ENCODE results near the gene RNGTT.

DNA sequence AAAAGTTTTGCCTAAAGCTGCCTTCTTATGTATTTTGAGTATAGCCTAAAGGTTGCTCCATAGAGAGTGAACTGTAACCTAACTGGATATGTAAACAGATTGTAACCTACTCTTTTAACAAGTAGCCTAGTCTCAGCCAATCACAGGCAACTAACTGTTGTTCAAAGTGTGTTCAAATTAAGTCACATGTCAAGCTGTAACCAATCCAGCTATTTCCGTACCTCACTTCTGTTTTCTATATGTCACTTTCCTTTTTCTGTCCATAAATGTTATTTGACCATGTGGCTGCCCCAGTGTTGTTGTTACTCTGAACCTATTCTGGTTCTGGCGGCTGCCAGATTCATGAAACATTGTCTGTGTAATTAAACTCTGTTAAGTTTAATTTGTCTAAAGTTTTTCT lies 47.4 kb upstream of the RNGTT start:
- TF ChIP-seq ZNF510 (tag by site-specific recombination; IDR thresholded peaks at IDR 0.05; ENCODE audit: insufficient replicate concordance) = no peak
- TF ChIP-seq, protein P1, sequence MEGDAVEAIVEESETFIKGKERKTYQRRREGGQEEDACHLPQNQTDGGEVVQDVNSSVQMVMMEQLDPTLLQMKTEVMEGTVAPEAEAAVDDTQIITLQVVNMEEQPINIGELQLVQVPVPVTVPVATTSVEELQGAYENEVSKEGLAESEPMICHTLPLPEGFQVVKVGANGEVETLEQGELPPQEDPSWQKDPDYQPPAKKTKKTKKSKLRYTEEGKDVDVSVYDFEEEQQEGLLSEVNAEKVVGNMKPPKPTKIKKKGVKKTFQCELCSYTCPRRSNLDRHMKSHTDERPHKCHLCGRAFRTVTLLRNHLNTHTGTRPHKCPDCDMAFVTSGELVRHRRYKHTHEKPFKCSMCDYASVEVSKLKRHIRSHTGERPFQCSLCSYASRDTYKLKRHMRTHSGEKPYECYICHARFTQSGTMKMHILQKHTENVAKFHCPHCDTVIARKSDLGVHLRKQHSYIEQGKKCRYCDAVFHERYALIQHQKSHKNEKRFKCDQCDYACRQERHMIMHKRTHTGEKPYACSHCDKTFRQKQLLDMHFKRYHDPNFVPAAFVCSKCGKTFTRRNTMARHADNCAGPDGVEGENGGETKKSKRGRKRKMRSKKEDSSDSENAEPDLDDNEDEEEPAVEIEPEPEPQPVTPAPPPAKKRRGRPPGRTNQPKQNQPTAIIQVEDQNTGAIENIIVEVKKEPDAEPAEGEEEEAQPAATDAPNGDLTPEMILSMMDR (tag by site-specific recombination; IDR thresholded peaks at IDR 0.05) = no peak
- TF ChIP-seq, protein P2, sequence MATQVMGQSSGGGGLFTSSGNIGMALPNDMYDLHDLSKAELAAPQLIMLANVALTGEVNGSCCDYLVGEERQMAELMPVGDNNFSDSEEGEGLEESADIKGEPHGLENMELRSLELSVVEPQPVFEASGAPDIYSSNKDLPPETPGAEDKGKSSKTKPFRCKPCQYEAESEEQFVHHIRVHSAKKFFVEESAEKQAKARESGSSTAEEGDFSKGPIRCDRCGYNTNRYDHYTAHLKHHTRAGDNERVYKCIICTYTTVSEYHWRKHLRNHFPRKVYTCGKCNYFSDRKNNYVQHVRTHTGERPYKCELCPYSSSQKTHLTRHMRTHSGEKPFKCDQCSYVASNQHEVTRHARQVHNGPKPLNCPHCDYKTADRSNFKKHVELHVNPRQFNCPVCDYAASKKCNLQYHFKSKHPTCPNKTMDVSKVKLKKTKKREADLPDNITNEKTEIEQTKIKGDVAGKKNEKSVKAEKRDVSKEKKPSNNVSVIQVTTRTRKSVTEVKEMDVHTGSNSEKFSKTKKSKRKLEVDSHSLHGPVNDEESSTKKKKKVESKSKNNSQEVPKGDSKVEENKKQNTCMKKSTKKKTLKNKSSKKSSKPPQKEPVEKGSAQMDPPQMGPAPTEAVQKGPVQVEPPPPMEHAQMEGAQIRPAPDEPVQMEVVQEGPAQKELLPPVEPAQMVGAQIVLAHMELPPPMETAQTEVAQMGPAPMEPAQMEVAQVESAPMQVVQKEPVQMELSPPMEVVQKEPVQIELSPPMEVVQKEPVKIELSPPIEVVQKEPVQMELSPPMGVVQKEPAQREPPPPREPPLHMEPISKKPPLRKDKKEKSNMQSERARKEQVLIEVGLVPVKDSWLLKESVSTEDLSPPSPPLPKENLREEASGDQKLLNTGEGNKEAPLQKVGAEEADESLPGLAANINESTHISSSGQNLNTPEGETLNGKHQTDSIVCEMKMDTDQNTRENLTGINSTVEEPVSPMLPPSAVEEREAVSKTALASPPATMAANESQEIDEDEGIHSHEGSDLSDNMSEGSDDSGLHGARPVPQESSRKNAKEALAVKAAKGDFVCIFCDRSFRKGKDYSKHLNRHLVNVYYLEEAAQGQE (tag by site-specific recombination; IDR thresholded peaks at IDR 0.05) = no peak
- TF ChIP-seq ZBTB48 (tag by site-specific recombination; IDR thresholded peaks at IDR 0.05) = no peak
- no peak for TF ChIP-seq ZNF501 (tag by site-specific recombination; IDR thresholded peaks at IDR 0.05)
- TF ChIP-seq, protein P3, sequence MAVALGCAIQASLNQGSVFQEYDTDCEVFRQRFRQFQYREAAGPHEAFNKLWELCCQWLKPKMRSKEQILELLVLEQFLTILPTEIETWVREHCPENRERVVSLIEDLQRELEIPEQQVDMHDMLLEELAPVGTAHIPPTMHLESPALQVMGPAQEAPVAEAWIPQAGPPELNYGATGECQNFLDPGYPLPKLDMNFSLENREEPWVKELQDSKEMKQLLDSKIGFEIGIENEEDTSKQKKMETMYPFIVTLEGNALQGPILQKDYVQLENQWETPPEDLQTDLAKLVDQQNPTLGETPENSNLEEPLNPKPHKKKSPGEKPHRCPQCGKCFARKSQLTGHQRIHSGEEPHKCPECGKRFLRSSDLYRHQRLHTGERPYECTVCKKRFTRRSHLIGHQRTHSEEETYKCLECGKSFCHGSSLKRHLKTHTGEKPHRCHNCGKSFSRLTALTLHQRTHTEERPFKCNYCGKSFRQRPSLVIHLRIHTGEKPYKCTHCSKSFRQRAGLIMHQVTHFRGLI (tag by site-specific recombination; IDR thresholded peaks at IDR 0.05) = no peak
- TF ChIP-seq, protein P4, sequence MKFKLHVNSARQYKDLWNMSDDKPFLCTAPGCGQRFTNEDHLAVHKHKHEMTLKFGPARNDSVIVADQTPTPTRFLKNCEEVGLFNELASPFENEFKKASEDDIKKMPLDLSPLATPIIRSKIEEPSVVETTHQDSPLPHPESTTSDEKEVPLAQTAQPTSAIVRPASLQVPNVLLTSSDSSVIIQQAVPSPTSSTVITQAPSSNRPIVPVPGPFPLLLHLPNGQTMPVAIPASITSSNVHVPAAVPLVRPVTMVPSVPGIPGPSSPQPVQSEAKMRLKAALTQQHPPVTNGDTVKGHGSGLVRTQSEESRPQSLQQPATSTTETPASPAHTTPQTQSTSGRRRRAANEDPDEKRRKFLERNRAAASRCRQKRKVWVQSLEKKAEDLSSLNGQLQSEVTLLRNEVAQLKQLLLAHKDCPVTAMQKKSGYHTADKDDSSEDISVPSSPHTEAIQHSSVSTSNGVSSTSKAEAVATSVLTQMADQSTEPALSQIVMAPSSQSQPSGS (tag by site-specific recombination; IDR thresholded peaks at IDR 0.05; ENCODE audit: low read depth) = no peak
- TF ChIP-seq ZNF658 (tag by site-specific recombination; IDR thresholded peaks at IDR 0.05) = no peak

Measured in HEK293 (cell line).